GM21717 (cell line): ENCODE results near the gene CD7.

Experiments
- ATAC-seq: cut with Tn5 transposase; IDR thresholded peaks from one replicate; pipeline ENCODE4 v1.9.1; 2021; ENCODE audit warnings: mild to moderate bottlenecking, moderate library complexity; ENCODE audit not compliant: unreplicated experiment

CD7 gene

GRCh38 chr17:82329683-82330321 is 12.4 kb upstream of the CD7 start:
- ATAC-seq: no peak

GRCh38 chr17:82328994-82329507 is 11.6 kb upstream of the CD7 start:
- no peak for ATAC-seq

GRCh38 chr17:82328141-82328993 is 11.0 kb upstream of the CD7 start:
- ATAC-seq: no peak

- no peak for ATAC-seq
Observed at GRCh38 chr17:82327757-82328140, 10.3 kb upstream of the CD7 start.

- no peak for ATAC-seq
Observed at GRCh38 chr17:82327289-82327688, 9.9 kb upstream of the CD7 start.

GRCh38 chr17:82325286-82326180 is 8.1 kb upstream of the CD7 start:
- no peak for ATAC-seq

GRCh38 chr17:82324566-82325285 is 7.3 kb upstream of the CD7 start:
- ATAC-seq: no peak

GRCh38 chr17:82323514-82324234 is 6.3 kb upstream of the CD7 start:
- ATAC-seq: no peak

- ATAC-seq: no peak
Observed at GRCh38 chr17:82322526-82323453, 5.4 kb upstream of the CD7 start.

GRCh38 chr17:82321947-82322466 is 4.6 kb upstream of the CD7 start:
- ATAC-seq: no peak

GRCh38 chr17:82320956-82321927 is 3.8 kb upstream of the CD7 start:
- no peak for ATAC-seq

- no peak for ATAC-seq
Observed at GRCh38 chr17:82320140-82320840, 2.9 kb upstream of the CD7 start.

- no peak for ATAC-seq
Observed at GRCh38 chr17:82319619-82320062, 2.2 kb upstream of the CD7 start.

- ATAC-seq: no peak
Observed at GRCh38 chr17:82318772-82319606, 1.6 kb upstream of the CD7 start.

- ATAC-seq: no peak
Observed at GRCh38 chr17:82318169-82318498, 726 bp upstream of the CD7 start.
